Esophagus muscularis mucosa (tissue), 4 donors: ENCODE measurements around the gene LRRC4. TPM values are rescaled to one million over a fixed set of nuclear protein-coding genes. Genes with fewer than 3 reads are reported as not detected.

Experiments used
- DNase-seq: peaks from one replicate; pipeline ENCODE4 v3.0.0-alpha.2; 2017; ENCODE audit errors: extremely low spot score
- H3K27ac ChIP-seq, 4 donors: fragments of 200-600 bp; sonication (generic); replicated peaks in 1 of 4; 1 replicate in 3 of 4; 2 replicates in 1 of 4; pipeline ENCODE4 v1.5.1; 2016 to 2019; ENCODE audit warnings: mild to moderate bottlenecking in 1 of 4
- H3K27me3 ChIP-seq, 4 donors: fragments of 200-600 bp; sonication (generic); one replicate each; pipeline versions ENCODE4 v1.5.1 to v1.6.0; 2016 to 2019
- H3K36me3 ChIP-seq, 4 donors: fragments of 200-600 bp; sonication (generic); one replicate each; pipeline ENCODE4 v1.5.1; 2016 to 2019
- H3K4me1 ChIP-seq, 4 donors: fragments of 200-600 bp; sonication (generic); one replicate each; pipeline ENCODE4 v1.5.1; 2016 to 2019
- H3K4me3 ChIP-seq, 4 donors: fragments of 200-600 bp; sonication (generic); 1 replicate in 2 of 4; 2 replicates in 2 of 4; pipeline ENCODE4 v1.5.1; 2016 to 2019; ENCODE audit warnings: mild to moderate bottlenecking in 4 of 4, moderate library complexity in 1 of 4
- H3K9me3 ChIP-seq, 4 donors: fragments of 200-600 bp; sonication (generic); 1 replicate in 3 of 4; 2 replicates in 1 of 4; pipeline ENCODE4 v1.5.1; 2016 to 2019
- CTCF ChIP-seq, 3 experiments: fragments of 200-600 bp in 2 of 3; fragments of 450-650 bp in 1 of 3; sonication (generic) in 2 of 3; IDR thresholded peaks; one replicate each; pipeline ENCODE4 v1.5.1; 2017 to 2019; ENCODE audit warnings: antibody characterized with exemption in 3 of 3, mild to moderate bottlenecking in 2 of 3, moderate library complexity in 1 of 3
- EP300 ChIP-seq: sonication (generic); formaldehyde crosslinking; IDR thresholded peaks from one replicate; pipeline ENCODE4 v1.6.1; 2017; ENCODE audit warnings: antibody characterized with exemption
- POLR2A ChIP-seq: fragments of 450-650 bp; IDR thresholded peaks from one replicate; pipeline ENCODE4 v1.6.1; 2017; ENCODE audit warnings: antibody characterized with exemption, moderate library complexity, mild to moderate bottlenecking, low read depth
- POLR2AphosphoS5 ChIP-seq, 2 donors: sonication (generic); formaldehyde crosslinking; IDR thresholded peaks; one replicate each; pipeline ENCODE4 v1.6.1; 2017; ENCODE audit warnings: antibody characterized with exemption in 2 of 2
- WGBS: methylation state at CpG from one replicate; pipeline ENCODE4 v1.1.5; 2018; 5-methylcytosine and 5-hydroxymethylcytosine counted together
- intact Hi-C: fragments of 100-400 bp; cut with DNase I; formaldehyde crosslinking; loops from one replicate; pipeline ENCODE4 v1.15.1; 2023
- total RNA-seq, 4 donors: library from RNA; depleted of rRNA; stranded (reverse); fragments of >200 nt; gene quantifications; one replicate each; pipeline versions ENCODE4 v1.1.0 to v1.2.1, GENCODE V29; 2016

The LRRC4 gene
- total RNA-seq, 4 donors from 2014 or later, result under 0.01 to 1.3 (median 0.79) TPM

- TF ChIP-seq EP300, result no peak
- TF ChIP-seq CTCF (IDR thresholded peaks at IDR 0.05), result no peak
- TF ChIP-seq POLR2A, result no peak
- no peak for TF ChIP-seq POLR2AphosphoS5 (IDR thresholded peaks at IDR 0.05)
- Histone ChIP-seq H3K9me3 (no peaks in the 10 kb centered on the region), H3K27me3 (peaks cover 0 to 13% (median 0%) of the 10 kb centered on the region in 4 donors), H3K27ac (no peak overlapping the region), H3K4me1 (peaks cover 7 to 23% (median 21%) of the 10 kb centered on the region in 4 donors), H3K36me3 (no peaks in the 10 kb centered on the region), H3K4me3 (no peak overlapping the region)
- no peak for DNase-seq
- WGBS, result 86% methylated on average over 4 of the region's 4 CpGs
- intact Hi-C loops, result no loop called here
Measured at GRCh38 chr7:128036226-128036940, 5.1 kb upstream of the LRRC4 start.

- no peak for DNase-seq
- no peak overlapping the region for H3K27ac ChIP-seq
Measured at GRCh38 chr7:128035712-128036111, 4.5 kb upstream of the LRRC4 start.

GRCh38 chr7:128034825-128035224 is 3.6 kb upstream of the LRRC4 start:
- H3K9me3 ChIP-seq, result no peaks in the 10 kb centered on the region
- no peak for DNase-seq
- no peak overlapping the region for H3K27ac ChIP-seq
- peaks cover 0 to 13% (median 0%) of the 10 kb centered on the region in 4 donors for H3K27me3 ChIP-seq
- peaks cover 16 to 32% (median 28%) of the 10 kb centered on the region in 4 donors for H3K4me1 ChIP-seq
- no peaks in the 10 kb centered on the region for H3K36me3 ChIP-seq
- no peak overlapping the region for H3K4me3 ChIP-seq
- 73% methylated on average over 2 of the region's 2 CpGs for WGBS
- intact Hi-C loops, result no loop called here
- no peak for TF ChIP-seq EP300
- TF ChIP-seq POLR2A, result no peak
- no peak for TF ChIP-seq POLR2AphosphoS5 (IDR thresholded peaks at IDR 0.05)
- TF ChIP-seq CTCF (IDR thresholded peaks at IDR 0.05), result no peak

More at GRCh38 chr7:128035712-128036111, 4.5 kb upstream of the LRRC4 start:
- H3K9me3 ChIP-seq, result no peaks in the 10 kb centered on the region
- H3K27me3 ChIP-seq, result peaks cover 0 to 13% (median 0%) of the 10 kb centered on the region in 4 donors
- H3K4me1 ChIP-seq, result peaks cover 11 to 23% (median 21%) of the 10 kb centered on the region in 4 donors
- no peak overlapping the region for H3K4me3 ChIP-seq
- TF ChIP-seq EP300 (no peak), CTCF (IDR thresholded peaks at IDR 0.05) (peak in 1 of 3 experiments; percentile 20)
- H3K36me3 ChIP-seq, result no peaks in the 10 kb centered on the region
- WGBS, result 86% methylated on average over 3 of the region's 3 CpGs
- intact Hi-C loops, result no loop called here

GRCh38 chr7:128033246-128033645 is 2.0 kb upstream of the LRRC4 start:
- Histone ChIP-seq H3K27me3 (peaks cover 0 to 13% (median 0%) of the 10 kb centered on the region in 4 donors), H3K9me3 (no peaks in the 10 kb centered on the region), H3K4me1 (peaks cover 16 to 32% (median 28%) of the 10 kb centered on the region in 4 donors), H3K27ac (no peak overlapping the region), H3K36me3 (no peaks in the 10 kb centered on the region), H3K4me3 (no peak overlapping the region)
- DNase-seq, result no peak
- 82% methylated on average over 9 of the region's 9 CpGs for WGBS
- intact Hi-C loops, result no loop called here
- TF ChIP-seq EP300 (no peak), POLR2A (no peak), CTCF (IDR thresholded peaks at IDR 0.05) (no peak), POLR2AphosphoS5 (IDR thresholded peaks at IDR 0.05) (no peak)
